ENCODE results near the gene PLCD1. TPM values are rescaled to one million over a fixed set of nuclear protein-coding genes. Genes with fewer than 3 reads are reported as not detected.
A peak's percentile ranks its signal among the peaks of the same experiment; 100 is the strongest.
"Not testable (repeated sequence)": the region's sequence is repeated elsewhere in the genome, so short reads cannot be mapped to it uniquely, and the experiment has no call there.

PLCD1 gene
- 10 to 100 TPM; 14.5 to 30.3 (median 20.1) TPM for polyA plus RNA-seq (ENCODE audit: insufficient read length in 4 of 4)

- peak in 3 of 4 donors; percentile 65 to 72 (median 66) for DNase-seq (ENCODE audit: low read depth in 4 of 4, low spot score in 3 of 4)
Observed at GRCh38 chr3:38029400-38030125, at the start of gene PLCD1. Gene PLCD1 (minus strand): TSS chr3:38029642. CDS start chr3:38029539, 103 bp downstream.

- not testable (repeated sequence) for DNase-seq (ENCODE audit: low read depth in 4 of 4, low spot score in 3 of 4)
Observed at GRCh38 chr3:38077073-38077472, 47.6 kb upstream of the PLCD1 start.

- DNase-seq (ENCODE audit: low read depth in 4 of 4, low spot score in 3 of 4): no peak
Observed at GRCh38 chr3:38070013-38070412, 40.6 kb upstream of the PLCD1 start.

- DNase-seq (ENCODE audit: low read depth in 4 of 4, low spot score in 3 of 4): no peak
Observed at GRCh38 chr3:38067508-38068233, 38.2 kb upstream of the PLCD1 start.

- DNase-seq (ENCODE audit: low read depth in 4 of 4, low spot score in 3 of 4): not testable (repeated sequence)
Observed at GRCh38 chr3:38064453-38064852, 35.0 kb upstream of the PLCD1 start.

- DNase-seq (ENCODE audit: low read depth in 4 of 4, low spot score in 3 of 4): no peak
Observed at GRCh38 chr3:38062809-38063208, 33.4 kb upstream of the PLCD1 start.

GRCh38 chr3:38059591-38059990, 30.1 kb upstream of the PLCD1 start:
- no peak for DNase-seq (ENCODE audit: low read depth in 4 of 4, low spot score in 3 of 4)

- no peak for DNase-seq (ENCODE audit: low read depth in 4 of 4, low spot score in 3 of 4)
Observed at GRCh38 chr3:38059148-38059547, 29.7 kb upstream of the PLCD1 start.

- no peak for DNase-seq (ENCODE audit: low read depth in 4 of 4, low spot score in 3 of 4)
Observed at GRCh38 chr3:38054499-38055001, 25.1 kb upstream of the PLCD1 start.

GRCh38 chr3:38053813-38054498, 24.5 kb upstream of the PLCD1 start:
- not testable (repeated sequence) for DNase-seq (ENCODE audit: low read depth in 4 of 4, low spot score in 3 of 4)

GRCh38 chr3:38053286-38053685, 23.8 kb upstream of the PLCD1 start:
- DNase-seq (ENCODE audit: low read depth in 4 of 4, low spot score in 3 of 4): not testable (repeated sequence)

GRCh38 chr3:38051131-38051530, 21.7 kb upstream of the PLCD1 start:
- DNase-seq (ENCODE audit: low read depth in 4 of 4, low spot score in 3 of 4): no peak

- no peak for DNase-seq (ENCODE audit: low read depth in 4 of 4, low spot score in 3 of 4)
Observed at GRCh38 chr3:38049358-38050126, 20.1 kb upstream of the PLCD1 start.

GRCh38 chr3:38047896-38048295, 18.5 kb upstream of the PLCD1 start:
- DNase-seq (ENCODE audit: low read depth in 4 of 4, low spot score in 3 of 4): no peak

GRCh38 chr3:38046821-38047220, 17.4 kb upstream of the PLCD1 start:
- DNase-seq (ENCODE audit: low read depth in 4 of 4, low spot score in 3 of 4): no peak

GRCh38 chr3:38046027-38046426, 16.6 kb upstream of the PLCD1 start:
- no peak for DNase-seq (ENCODE audit: low read depth in 4 of 4, low spot score in 3 of 4)

- DNase-seq (ENCODE audit: low read depth in 4 of 4, low spot score in 3 of 4): no peak
Observed at GRCh38 chr3:38043486-38043885, 14.0 kb upstream of the PLCD1 start.

GRCh38 chr3:38040401-38040800, 11.0 kb upstream of the PLCD1 start:
- no peak for DNase-seq (ENCODE audit: low read depth in 4 of 4, low spot score in 3 of 4)

GRCh38 chr3:38039899-38040261, 10.4 kb upstream of the PLCD1 start:
- no peak for DNase-seq (ENCODE audit: low read depth in 4 of 4, low spot score in 3 of 4)

- DNase-seq (ENCODE audit: low read depth in 4 of 4, low spot score in 3 of 4): no peak
Observed at GRCh38 chr3:38039101-38039898, 9.9 kb upstream of the PLCD1 start, which contains the start of gene DLEC1. Gene DLEC1 (plus strand): TSS chr3:38039208. CDS start chr3:38039226, 18 bp downstream.

Measured in left renal pelvis (tissue), 4 donors.